HL-60/S4 treated with phorbol 12-myristate 13-acetate at 8.2 ng/mL for 4 days and 3 days (cell line): ENCODE results near the gene CNTROB.

Experiments used
- in situ Hi-C: fragments of 300-500 bp; cut with MboI; formaldehyde crosslinking; loops from 2 replicates; pipeline ENCODE4 v1.15.0; 2022; ENCODE audit warnings: low sequenced_read_pairs

Gene CNTROB

GRCh38 chr17:7909089-7909488 lies 22.9 kb upstream of the CNTROB start:
- in situ Hi-C loops = no loop called here

DNA sequence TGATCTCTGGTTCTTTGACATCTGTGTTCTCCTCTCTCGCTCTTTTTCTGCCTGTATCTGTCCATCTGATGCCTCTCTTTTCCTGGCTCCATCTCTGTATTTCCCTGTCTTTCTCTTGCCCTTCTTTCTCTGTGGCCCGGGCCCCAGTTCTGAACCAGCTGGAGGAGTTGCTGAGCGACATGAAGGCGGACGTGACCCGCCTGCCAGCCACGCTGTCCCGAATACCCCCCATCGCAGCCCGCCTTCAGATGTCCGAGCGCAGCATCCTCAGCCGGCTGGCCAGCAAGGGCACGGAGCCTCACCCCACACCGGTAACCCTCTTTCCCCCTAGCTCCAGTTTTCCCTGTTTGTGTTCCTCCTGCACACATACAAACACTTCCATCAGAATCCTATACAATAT lies 21.7 kb upstream of the CNTROB start:
- in situ Hi-C loops = loop anchor here (10.0 kb wide), 1 partner anchor 85 kb away; no protein-coding TSS in a partner anchor

- in situ Hi-C loops = loop anchor here (10.0 kb wide), 1 partner anchor 84 kb away; no protein-coding TSS in a partner anchor
Measured at GRCh38 chr17:7910711-7911110, 21.3 kb upstream of the CNTROB start.

GRCh38 chr17:7911116-7911515 lies 20.9 kb upstream of the CNTROB start:
- in situ Hi-C loops = loop anchor here (10.0 kb wide), 1 partner anchor 84 kb away; no protein-coding TSS in a partner anchor

GRCh38 chr17:7912927-7913524 lies 19.0 kb upstream of the CNTROB start:
- in situ Hi-C loops = loop anchor here (10.0 kb wide), 1 partner anchor 82 kb away; no protein-coding TSS in a partner anchor

- in situ Hi-C loops = loop anchor here (10.0 kb wide), 1 partner anchor 80 kb away; no protein-coding TSS in a partner anchor
Measured at GRCh38 chr17:7915179-7915610, 16.8 kb upstream of the CNTROB start.

- in situ Hi-C loops = loop anchor here (10.0 kb wide), 1 partner anchor 79 kb away; no protein-coding TSS in a partner anchor
Measured at GRCh38 chr17:7915611-7916384, 16.2 kb upstream of the CNTROB start, which contains the start of gene RNF227. TSS of gene RNF227 (minus strand) at chr17:7916289. CDS start at chr17:7916195, 94 bp downstream.

GRCh38 chr17:7916385-7916682 lies 15.7 kb upstream of the CNTROB start:
- in situ Hi-C loops = loop anchor here (10.0 kb wide), 1 partner anchor 78 kb away; no protein-coding TSS in a partner anchor

GRCh38 chr17:7916808-7917207 lies 15.2 kb upstream of the CNTROB start:
- in situ Hi-C loops = loop anchor here (10.0 kb wide), 1 partner anchor 78 kb away; no protein-coding TSS in a partner anchor

DNA sequence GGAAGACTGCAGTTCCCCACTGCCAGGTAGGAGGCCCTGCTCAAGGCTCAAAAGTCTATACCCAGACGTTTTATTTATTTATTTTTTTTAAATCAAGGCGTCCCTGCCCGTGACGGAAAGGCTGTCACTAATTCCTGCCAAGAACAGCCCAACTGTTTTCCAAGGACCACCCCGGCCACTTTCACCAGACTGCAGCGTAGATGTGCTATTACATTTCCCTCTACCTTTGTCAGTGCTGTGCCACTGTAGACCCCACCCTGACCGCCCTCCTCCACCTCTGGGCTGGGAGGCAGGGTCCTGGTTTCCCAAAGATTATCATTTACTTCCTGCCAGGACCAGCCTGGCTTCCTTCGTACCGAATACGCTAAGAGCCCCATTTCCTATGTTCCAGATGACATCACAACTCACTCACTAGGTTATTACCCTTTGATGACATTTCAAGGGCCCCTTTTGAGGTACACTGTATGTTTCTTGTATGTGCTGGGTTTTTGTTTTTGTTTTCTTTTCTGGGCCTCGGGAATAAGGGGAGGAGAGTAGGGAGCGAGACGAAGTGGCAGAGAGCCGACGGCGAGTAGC lies 9.6 kb upstream of the CNTROB start:
- in situ Hi-C loops = no loop called here

GRCh38 chr17:7922845-7923628 lies 9.0 kb upstream of the CNTROB start:
- in situ Hi-C loops = no loop called here

GRCh38 chr17:7927596-7927995 lies 4.4 kb upstream of the CNTROB start:
- in situ Hi-C loops = no loop called here

DNA sequence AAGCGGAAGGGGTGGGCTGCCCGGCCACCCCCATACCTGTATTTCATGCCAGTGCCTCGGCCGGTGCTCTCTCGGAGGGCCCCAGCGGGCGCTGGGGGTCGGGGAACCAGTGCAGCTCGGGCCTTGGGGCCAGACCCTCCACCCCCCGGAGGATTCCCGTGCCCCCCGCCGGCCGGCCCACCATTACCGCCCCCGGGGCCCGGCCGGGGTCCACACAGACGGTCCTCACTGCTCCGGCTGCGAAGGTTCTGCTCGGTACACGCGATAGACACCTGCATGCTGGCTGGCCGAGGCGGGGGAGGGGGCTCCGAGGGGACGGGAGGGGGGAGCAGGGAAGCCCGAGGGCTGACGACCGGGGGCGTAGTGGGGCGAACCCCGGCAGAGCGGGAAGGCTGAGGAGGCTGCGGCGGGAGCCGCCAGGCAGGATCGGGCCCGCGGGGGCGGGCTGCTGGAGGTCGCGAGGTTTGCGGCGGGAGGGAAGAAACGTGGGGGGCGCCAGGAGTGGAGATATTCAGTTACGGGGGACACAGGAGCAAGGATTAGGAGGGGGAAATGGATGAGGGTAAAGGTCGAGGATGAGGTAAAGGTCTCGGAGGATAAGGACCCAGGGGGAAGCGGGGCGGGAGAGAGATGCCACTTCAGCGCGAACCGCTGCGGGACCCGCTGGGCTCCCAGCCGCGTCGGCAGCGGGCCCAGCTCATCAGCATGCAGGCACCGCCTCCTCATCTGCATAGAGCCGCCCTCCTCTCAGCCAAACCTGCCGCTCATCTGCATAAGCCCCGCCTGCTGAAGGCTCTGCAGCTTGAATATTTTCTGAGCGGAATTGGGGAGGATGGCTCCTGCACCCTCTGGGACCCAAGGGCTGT lies 2.6 kb upstream of the CNTROB start, which contains the start of gene KCNAB3:
TSS of gene KCNAB3 (minus strand) at position 699 of the 866 bp plus-strand sequence. CDS start at position 278, 421 bp downstream.
- in situ Hi-C loops = no loop called here

DNA sequence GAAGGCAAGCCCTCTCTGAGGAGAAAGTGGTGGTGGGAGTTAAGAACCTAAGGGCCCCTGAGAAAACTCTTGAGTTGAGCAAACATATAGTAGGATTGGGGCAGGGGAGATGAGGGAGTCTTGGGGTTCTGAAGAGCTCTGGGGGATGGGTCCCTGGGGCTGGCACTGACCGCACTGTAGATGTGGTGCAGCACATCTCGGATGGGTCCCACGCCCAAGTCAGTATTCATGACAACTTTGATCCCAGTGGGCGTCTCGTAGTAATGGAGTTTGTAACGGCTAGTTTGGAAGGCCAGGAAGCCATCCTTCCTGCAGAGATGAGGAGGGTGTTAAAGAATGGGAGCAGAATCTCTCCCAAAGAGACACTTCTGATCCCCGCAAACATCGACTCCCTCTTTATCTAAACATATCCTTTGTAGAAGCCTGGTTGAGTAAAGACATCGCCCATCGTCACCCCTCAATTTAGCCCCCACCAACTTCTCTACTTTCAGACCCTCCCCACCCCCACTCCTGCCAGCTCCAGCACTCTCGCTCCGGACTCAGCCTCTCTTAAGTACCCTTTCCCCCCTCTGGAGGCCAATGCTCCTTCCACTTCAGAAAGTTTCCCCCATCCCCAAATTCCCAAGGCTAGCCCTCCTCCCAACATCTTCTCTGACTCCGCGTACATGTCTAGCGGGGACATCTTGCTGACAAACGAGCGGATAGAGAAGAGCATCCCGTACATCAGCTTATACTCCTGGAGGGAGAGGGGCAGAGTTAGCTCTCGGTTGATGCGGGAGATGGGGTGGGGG lies 970 bp upstream of the CNTROB start:
- in situ Hi-C loops = no loop called here

GRCh38 chr17:7932483-7932891 lies 481 bp downstream of the CNTROB start:
- in situ Hi-C loops = no loop called here

DNA sequence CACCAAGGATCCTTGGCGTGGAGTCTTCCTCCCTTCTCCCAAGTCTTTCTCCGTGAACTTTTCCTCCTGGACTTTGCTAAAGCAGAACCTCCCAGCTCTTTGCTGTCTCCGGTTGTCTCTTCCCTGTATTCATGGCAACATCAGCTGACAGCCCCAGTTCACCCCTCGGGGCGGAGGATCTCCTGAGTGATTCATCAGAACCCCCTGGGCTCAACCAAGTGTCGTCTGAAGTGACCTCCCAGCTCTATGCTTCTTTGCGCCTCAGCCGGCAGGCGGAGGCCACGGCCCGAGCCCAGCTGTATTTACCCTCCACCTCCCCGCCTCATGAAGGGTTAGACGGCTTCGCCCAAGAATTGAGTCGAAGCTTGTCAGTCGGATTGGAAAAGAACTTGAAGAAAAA lies 943 bp downstream of the CNTROB start:
- in situ Hi-C loops = no loop called here

- in situ Hi-C loops = no loop called here
Measured at GRCh38 chr17:7935859-7936258, 3.9 kb downstream of the CNTROB start.

GRCh38 chr17:7940034-7940433 lies 8.0 kb downstream of the CNTROB start:
- in situ Hi-C loops = no loop called here

DNA sequence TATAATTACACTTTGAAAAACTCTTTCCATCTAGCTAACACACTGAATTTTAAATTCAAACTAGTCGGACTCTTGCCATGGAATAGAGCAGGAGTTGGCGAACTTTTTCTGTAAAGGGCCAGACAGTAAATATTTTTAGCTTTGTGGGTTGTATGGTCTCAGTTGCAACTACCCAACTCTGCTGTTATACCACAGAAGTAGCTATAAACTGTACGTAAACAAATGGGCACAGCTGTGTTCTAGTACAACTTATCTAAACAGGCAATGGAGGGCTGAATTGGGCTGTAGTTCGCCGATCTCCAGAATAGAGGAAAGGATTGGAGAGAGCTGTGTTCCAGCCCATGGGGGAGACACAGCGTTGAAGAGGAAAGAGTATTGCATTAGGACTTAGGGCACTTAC lies 8.7 kb downstream of the CNTROB start:
- in situ Hi-C loops = no loop called here
